Neural progenitor cell (in vitro differentiated cells): ENCODE results near the gene WDR12.

ENCODE experiments used
- EZH2 ChIP-seq: fragments of 200-600 bp; sonication (generic); IDR thresholded peaks from 2 replicates; pipeline ENCODE4 v1.6.1; 2017; ENCODE audit warnings: antibody characterized with exemption, mild to moderate bottlenecking, moderate library complexity
- TF ChIP-seq, protein P1 (sequence below): fragments of 200-600 bp; sonication (generic); IDR thresholded peaks from 2 replicates; pipeline ENCODE4 v1.5.1; 2017; ENCODE audit warnings: antibody characterized with exemption, mild to moderate bottlenecking

- no peak for TF ChIP-seq EZH2
- TF ChIP-seq, protein P1, sequence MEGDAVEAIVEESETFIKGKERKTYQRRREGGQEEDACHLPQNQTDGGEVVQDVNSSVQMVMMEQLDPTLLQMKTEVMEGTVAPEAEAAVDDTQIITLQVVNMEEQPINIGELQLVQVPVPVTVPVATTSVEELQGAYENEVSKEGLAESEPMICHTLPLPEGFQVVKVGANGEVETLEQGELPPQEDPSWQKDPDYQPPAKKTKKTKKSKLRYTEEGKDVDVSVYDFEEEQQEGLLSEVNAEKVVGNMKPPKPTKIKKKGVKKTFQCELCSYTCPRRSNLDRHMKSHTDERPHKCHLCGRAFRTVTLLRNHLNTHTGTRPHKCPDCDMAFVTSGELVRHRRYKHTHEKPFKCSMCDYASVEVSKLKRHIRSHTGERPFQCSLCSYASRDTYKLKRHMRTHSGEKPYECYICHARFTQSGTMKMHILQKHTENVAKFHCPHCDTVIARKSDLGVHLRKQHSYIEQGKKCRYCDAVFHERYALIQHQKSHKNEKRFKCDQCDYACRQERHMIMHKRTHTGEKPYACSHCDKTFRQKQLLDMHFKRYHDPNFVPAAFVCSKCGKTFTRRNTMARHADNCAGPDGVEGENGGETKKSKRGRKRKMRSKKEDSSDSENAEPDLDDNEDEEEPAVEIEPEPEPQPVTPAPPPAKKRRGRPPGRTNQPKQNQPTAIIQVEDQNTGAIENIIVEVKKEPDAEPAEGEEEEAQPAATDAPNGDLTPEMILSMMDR: no peak
Observed at GRCh38 chr2:202858601-202859000, 52.9 kb downstream of the WDR12 start.
